Dermis microvascular lymphatic vessel endothelial cell (primary cell): Measurements from ENCODE around the gene SLC1A4. TPM values are rescaled to one million over a fixed set of nuclear protein-coding genes. Genes with fewer than 3 reads are reported as not detected.
A peak's percentile ranks its signal among the peaks of the same experiment; 100 is the strongest.
"Not testable (repeated sequence)": the region's sequence is repeated elsewhere in the genome, so short reads cannot be mapped to it uniquely, and the experiment has no call there.

Experiments
- DNase-seq, 2 donors: peaks; one replicate each; pipeline versions ENCODE4 v3.0.0 to v3.0.0-alpha.2; 2010; ENCODE audit warnings: low read depth in 2 of 2
- total RNA-seq: library from RNA; depleted of rRNA; stranded (reverse); fragments of >200 nt; gene quantifications from 2 replicates; pipeline ENCODE4 v1.2.1, GENCODE V29; 2014

Gene SLC1A4
- total RNA-seq, 1 donor from 2014 or later = 16.3 TPM

- no peak for DNase-seq
Measured at GRCh38 chr2:64992218-64992617, 3.0 kb downstream of the SLC1A4 start.

GRCh38 chr2:64992990-64993389 lies 3.8 kb downstream of the SLC1A4 start:
- no peak for DNase-seq

- DNase-seq = no peak
Measured at GRCh38 chr2:64995041-64995440, 5.8 kb downstream of the SLC1A4 start.

GRCh38 chr2:64996871-64997307 lies 7.7 kb downstream of the SLC1A4 start:
- DNase-seq = no peak

- DNase-seq = peak; percentile 81 to 92
Measured at GRCh38 chr2:64998658-64999061, 9.5 kb downstream of the SLC1A4 start.

GRCh38 chr2:64999754-65000153 lies 10.6 kb downstream of the SLC1A4 start:
- DNase-seq = no peak

GRCh38 chr2:65000644-65001043 lies 11.4 kb downstream of the SLC1A4 start:
- no peak for DNase-seq

GRCh38 chr2:65003037-65003436 lies 13.8 kb downstream of the SLC1A4 start:
- DNase-seq = no peak

GRCh38 chr2:65004232-65004631 lies 15.0 kb downstream of the SLC1A4 start:
- not testable (repeated sequence) for DNase-seq

- DNase-seq = no peak
Measured at GRCh38 chr2:65013776-65014175, 24.6 kb downstream of the SLC1A4 start.

- DNase-seq = no peak
Measured at GRCh38 chr2:65015731-65016130, 26.5 kb downstream of the SLC1A4 start.

GRCh38 chr2:65016789-65017188 lies 27.6 kb downstream of the SLC1A4 start:
- no peak for DNase-seq

- DNase-seq = peak; percentile 21 to 24
Measured at GRCh38 chr2:65017335-65017734, 28.1 kb downstream of the SLC1A4 start.

- no peak for DNase-seq
Measured at GRCh38 chr2:65018141-65018582, 29.0 kb downstream of the SLC1A4 start.

- DNase-seq = no peak
Measured at GRCh38 chr2:65019010-65019409, 29.8 kb downstream of the SLC1A4 start.

- DNase-seq = no peak
Measured at GRCh38 chr2:65019675-65020195, 30.5 kb downstream of the SLC1A4 start.

- not testable (repeated sequence) for DNase-seq
Measured at GRCh38 chr2:65020251-65020650, 31.1 kb downstream of the SLC1A4 start.

GRCh38 chr2:65020943-65021528 lies 31.8 kb downstream of the SLC1A4 start:
- DNase-seq = no peak

- DNase-seq = no peak
Measured at GRCh38 chr2:65021709-65022108, 32.5 kb downstream of the SLC1A4 start.

GRCh38 chr2:65022189-65022588 lies 33.0 kb downstream of the SLC1A4 start:
- DNase-seq = no peak

GRCh38 chr2:65023742-65024141 lies 34.5 kb downstream of the SLC1A4 start:
- no peak for DNase-seq

- DNase-seq = no peak
Measured at GRCh38 chr2:65024149-65024829, 35.1 kb downstream of the SLC1A4 start.
